ENCODE data around the gene PRICKLE4. TPM values are rescaled to one million over a fixed set of nuclear protein-coding genes. Genes with fewer than 3 reads are reported as not detected.

The PRICKLE4 gene
- total and polyA plus RNA-seq, 2 of the 8 experiments (the other 6 are each of a cell fraction or from before 2014, with no cell fraction given), result 0.32 to 1.4 TPM

DNA sequence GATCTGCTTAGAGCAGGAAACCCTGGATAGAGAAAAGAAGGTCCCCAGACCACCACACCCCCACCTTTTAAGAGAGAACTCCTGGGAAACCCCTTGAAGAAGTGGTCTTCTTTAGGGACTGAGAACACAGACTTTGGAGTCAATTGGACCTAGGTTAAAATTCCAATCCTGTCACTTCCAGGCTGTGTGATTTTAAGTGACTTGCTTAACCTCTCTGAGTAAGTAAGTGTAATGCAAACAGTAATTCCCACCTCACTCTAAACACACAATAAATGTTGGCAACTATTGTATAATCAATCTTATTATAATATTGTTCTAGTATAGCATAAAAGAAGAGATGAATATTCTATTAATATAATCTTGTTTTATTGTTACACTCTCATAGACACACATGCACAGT is 48.4 kb upstream of the PRICKLE4 start:
- 0 out of 8 replicates have a peak overlapping the region, but pooled peaks of 1 of the 4 experiments have one; percentile 74 for H3K4me3 ChIP-seq (ENCODE audit: extremely low read depth in 1 of 4, insufficient read depth in 2 of 4, low read depth in 3 of 4, low read length in 4 of 4)
- H3K4ac ChIP-seq (replicated peaks; ENCODE audit: insufficient read length, low read depth, low read length), result no peak overlapping the region
- no peak overlapping the region for H3K27ac ChIP-seq (ENCODE audit: low read depth, low read length)
- H3K23me2 ChIP-seq (ENCODE audit: low read depth, low read length), result peaks cover 9% of the 10 kb centered on the region; the same call in 1 of the 2 replicates
- peaks cover 0 to 8% (median 5%) of the 10 kb centered on the region in 4 experiments; a peak in 3 of 7 replicates for H3K27me3 ChIP-seq (replicated peaks in 1 of 4; ENCODE audit: control insufficient read depth in 3 of 4, extremely low read depth in 1 of 4, insufficient read depth in 3 of 4, low read length in 3 of 4)
- DNase-seq (ENCODE audit: low read depth in 1 of 2, low spot score in 2 of 2) (no peak), FAIRE-seq (no peak)
- H4K20me1 ChIP-seq (replicated peaks in 1 of 2; ENCODE audit: control insufficient read depth in 1 of 2, insufficient read depth in 2 of 2, low read length in 2 of 2), result peaks cover 0 to 2% of the 10 kb centered on the region in 2 experiments
- no peak overlapping the region for H3K56ac ChIP-seq (replicated peaks; ENCODE audit: insufficient read length, low read depth, low read length)
- H4K8ac ChIP-seq (ENCODE audit: extremely low read depth, insufficient read depth, low read length), result no peak overlapping the region
- H3K14ac ChIP-seq (ENCODE audit: insufficient read length), result no peak overlapping the region
- H2AFZ ChIP-seq (ENCODE audit: low read length), result no peak overlapping the region
- no peak overlapping the region for H3K23ac ChIP-seq (ENCODE audit: insufficient read length)
- H2BK20ac ChIP-seq (ENCODE audit: low read length), result no peak overlapping the region
- no peak overlapping the region for H4K91ac ChIP-seq (replicated peaks; ENCODE audit: insufficient read length, low read length)
- no peak overlapping the region for H4K5ac ChIP-seq (ENCODE audit: insufficient read length, low read depth, low read length)
- H2BK12ac ChIP-seq (ENCODE audit: low read depth, low read length), result no peak overlapping the region
- peak in 1 of 2 experiments; percentile 58; a peak in 1 of 4 replicates for TF ChIP-seq HDAC2 (IDR thresholded peaks at IDR 0.05; ENCODE audit: borderline replicate concordance in 1 of 2, low read depth in 2 of 2, low read length in 2 of 2)
- TF ChIP-seq BACH1 (IDR thresholded peaks at IDR 0.05; ENCODE audit: low read length), result no peak
- peak; percentile 58; the same call in 1 of the 2 replicates for TF ChIP-seq KDM1A (IDR thresholded peaks at IDR 0.05; ENCODE audit: borderline replicate concordance, low read length)
- peaks cover 12 to 42% (median 27%) of the 10 kb centered on the region in 4 experiments for H3K4me1 ChIP-seq (replicated peaks in 1 of 4; ENCODE audit: control insufficient read depth in 3 of 4, insufficient read depth in 4 of 4, low read length in 3 of 4)
- peak overlapping the region in 1 of 2 experiments; percentile 71; a peak in 1 of 4 replicates for H3K4me2 ChIP-seq (ENCODE audit: insufficient read depth in 1 of 2, low read depth in 2 of 2, low read length in 2 of 2)
- H3K18ac ChIP-seq (ENCODE audit: extremely low read depth, low read length), result no peak overlapping the region
- H2BK15ac ChIP-seq (ENCODE audit: low read length), result no peak overlapping the region
- no peak overlapping the region for H3K9ac ChIP-seq (replicated peaks in 1 of 4; ENCODE audit: extremely low read depth in 1 of 4, low read depth in 3 of 4, low read length in 3 of 4)
- H3K36me3 ChIP-seq (ENCODE audit: control insufficient read depth in 2 of 4, insufficient read depth in 4 of 4, low read length in 3 of 4), result no peaks in the 10 kb centered on the region
- ChIA-PET POLR2A (ENCODE audit: partially characterized antibody) (no interaction called here), CTCF (ENCODE audit: partially characterized antibody) (interaction anchor here (0.9 to 5.3 kb wide), 5 partner anchors 11 to 128 kb away, joined by 3 to 37 read pairs (median 5); no protein-coding TSS in a partner anchor)
- no peak overlapping the region for H2BK120ac ChIP-seq (replicated peaks; ENCODE audit: low read depth, low read length)
- no peak overlapping the region for H2BK5ac ChIP-seq (ENCODE audit: low read depth, low read length)
- H2AK5ac ChIP-seq (ENCODE audit: low read depth, low read length), result no peak overlapping the region
- no peaks in the 10 kb centered on the region for H3K79me2 ChIP-seq (ENCODE audit: control insufficient read depth in 1 of 2, insufficient read depth in 2 of 2, low read length in 2 of 2)
- H3K9me3 ChIP-seq (ENCODE audit: insufficient read depth in 2 of 2, low read depth in 1 of 2, low read length in 1 of 2), result no peaks in the 10 kb centered on the region
- H3K79me1 ChIP-seq (ENCODE audit: low read depth, low read length), result no peaks in the 10 kb centered on the region
